Measurements from ENCODE around the gene BFSP2. TPM values are rescaled to one million over a fixed set of nuclear protein-coding genes. Genes with fewer than 3 reads are reported as not detected.

BFSP2 gene
- polyA plus RNA-seq, 1 experiment, result not detected

DNA sequence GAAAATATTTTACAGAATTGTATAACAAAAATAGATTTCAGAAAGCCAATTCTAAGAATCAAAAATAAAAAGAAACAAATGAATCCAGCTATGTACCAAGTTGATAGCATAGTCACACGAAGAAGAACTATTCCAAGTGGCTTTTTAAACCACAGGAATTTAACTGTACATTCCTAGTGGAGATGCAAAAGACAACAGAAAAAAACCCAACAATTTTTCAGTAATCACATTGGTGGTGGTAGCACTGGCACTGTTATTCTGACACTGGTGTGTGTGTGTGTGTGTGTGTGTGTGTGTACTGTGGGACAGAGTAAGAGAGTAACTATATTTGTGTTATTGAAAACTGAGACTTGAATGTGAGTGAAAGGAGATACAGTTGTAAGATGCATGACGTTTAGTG, 9.1 kb downstream of the BFSP2 start:
- Histone ChIP-seq H3K27me3 (ENCODE audit: control insufficient read depth, insufficient read depth, low read length) (no peaks in the 10 kb centered on the region), H3K4me3 (ENCODE audit: low read depth, low read length) (no peak overlapping the region), H3K27ac (ENCODE audit: low read depth, low read length) (no peak overlapping the region), H3K9me3 (ENCODE audit: control insufficient read depth, insufficient read depth, low read length) (no peaks in the 10 kb centered on the region)
- TF ChIP-seq, protein P1, sequence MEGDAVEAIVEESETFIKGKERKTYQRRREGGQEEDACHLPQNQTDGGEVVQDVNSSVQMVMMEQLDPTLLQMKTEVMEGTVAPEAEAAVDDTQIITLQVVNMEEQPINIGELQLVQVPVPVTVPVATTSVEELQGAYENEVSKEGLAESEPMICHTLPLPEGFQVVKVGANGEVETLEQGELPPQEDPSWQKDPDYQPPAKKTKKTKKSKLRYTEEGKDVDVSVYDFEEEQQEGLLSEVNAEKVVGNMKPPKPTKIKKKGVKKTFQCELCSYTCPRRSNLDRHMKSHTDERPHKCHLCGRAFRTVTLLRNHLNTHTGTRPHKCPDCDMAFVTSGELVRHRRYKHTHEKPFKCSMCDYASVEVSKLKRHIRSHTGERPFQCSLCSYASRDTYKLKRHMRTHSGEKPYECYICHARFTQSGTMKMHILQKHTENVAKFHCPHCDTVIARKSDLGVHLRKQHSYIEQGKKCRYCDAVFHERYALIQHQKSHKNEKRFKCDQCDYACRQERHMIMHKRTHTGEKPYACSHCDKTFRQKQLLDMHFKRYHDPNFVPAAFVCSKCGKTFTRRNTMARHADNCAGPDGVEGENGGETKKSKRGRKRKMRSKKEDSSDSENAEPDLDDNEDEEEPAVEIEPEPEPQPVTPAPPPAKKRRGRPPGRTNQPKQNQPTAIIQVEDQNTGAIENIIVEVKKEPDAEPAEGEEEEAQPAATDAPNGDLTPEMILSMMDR (IDR thresholded peaks at IDR 0.05; ENCODE audit: low read depth, low read length), result no peak
- DNase-seq (ENCODE audit: low read depth, low spot score), result no peak
- POLR2A ChIA-PET, result interaction anchor here (1.2 kb wide), 1 partner anchor 12 kb away, joined by 8 read pairs; no protein-coding TSS in a partner anchor
- CTCF ChIA-PET, result interaction anchor here (0.5 to 1.7 kb wide), 3 partner anchors 35 to 683 kb away, joined by 3 to 13 read pairs (median 5); no protein-coding TSS in a partner anchor

DNA sequence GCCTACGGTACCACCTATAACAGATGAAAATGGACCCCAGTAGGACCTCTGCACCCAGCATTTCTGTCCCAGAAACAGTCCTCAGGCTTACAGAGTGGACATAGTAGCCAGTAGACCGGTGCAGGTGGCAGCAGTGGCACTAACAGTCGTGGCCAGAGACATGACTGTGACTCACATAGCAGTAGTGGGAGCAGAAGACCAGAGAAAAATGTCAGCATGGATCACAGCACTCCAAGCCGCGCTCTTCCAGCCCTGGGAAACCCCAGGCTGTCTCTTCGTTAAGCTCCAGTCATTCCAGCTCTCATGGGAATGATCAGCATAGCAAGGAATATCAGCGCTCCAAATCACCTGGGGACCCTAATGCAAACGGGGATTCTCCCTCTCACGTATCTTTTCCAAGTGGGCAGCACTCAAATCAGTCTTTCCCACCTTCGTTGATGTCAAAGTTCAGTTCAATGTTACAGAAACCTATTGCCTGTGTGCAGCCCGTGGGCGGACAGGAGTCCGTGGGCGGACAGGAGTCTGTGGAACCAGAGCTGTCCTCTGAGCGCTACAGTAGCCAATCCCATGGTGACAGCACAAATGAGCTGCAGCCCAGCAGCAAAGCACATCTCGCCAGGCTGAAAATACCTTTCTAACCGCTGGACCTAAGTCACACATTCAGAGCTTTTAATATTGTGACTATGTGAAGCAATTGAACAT, 10.5 kb downstream of the BFSP2 start:
- H3K9me3 ChIP-seq (ENCODE audit: control insufficient read depth, insufficient read depth, low read length), result no peaks in the 10 kb centered on the region
- TF ChIP-seq, protein P1 (IDR thresholded peaks at IDR 0.05; ENCODE audit: low read depth, low read length), result no peak
- no peak for DNase-seq (ENCODE audit: low read depth, low spot score)
- no peak overlapping the region for H3K4me3 ChIP-seq (ENCODE audit: low read depth, low read length)
- H3K27ac ChIP-seq (ENCODE audit: low read depth, low read length), result no peak overlapping the region
- CTCF ChIA-PET, result interaction anchor here (0.8 to 4.6 kb wide), 3 partner anchors 12 to 369 kb away, joined by 3 to 38 read pairs (median 4); no protein-coding TSS in a partner anchor
- H3K27me3 ChIP-seq (ENCODE audit: control insufficient read depth, insufficient read depth, low read length), result no peaks in the 10 kb centered on the region
- POLR2A ChIA-PET, result no interaction called here

DNA sequence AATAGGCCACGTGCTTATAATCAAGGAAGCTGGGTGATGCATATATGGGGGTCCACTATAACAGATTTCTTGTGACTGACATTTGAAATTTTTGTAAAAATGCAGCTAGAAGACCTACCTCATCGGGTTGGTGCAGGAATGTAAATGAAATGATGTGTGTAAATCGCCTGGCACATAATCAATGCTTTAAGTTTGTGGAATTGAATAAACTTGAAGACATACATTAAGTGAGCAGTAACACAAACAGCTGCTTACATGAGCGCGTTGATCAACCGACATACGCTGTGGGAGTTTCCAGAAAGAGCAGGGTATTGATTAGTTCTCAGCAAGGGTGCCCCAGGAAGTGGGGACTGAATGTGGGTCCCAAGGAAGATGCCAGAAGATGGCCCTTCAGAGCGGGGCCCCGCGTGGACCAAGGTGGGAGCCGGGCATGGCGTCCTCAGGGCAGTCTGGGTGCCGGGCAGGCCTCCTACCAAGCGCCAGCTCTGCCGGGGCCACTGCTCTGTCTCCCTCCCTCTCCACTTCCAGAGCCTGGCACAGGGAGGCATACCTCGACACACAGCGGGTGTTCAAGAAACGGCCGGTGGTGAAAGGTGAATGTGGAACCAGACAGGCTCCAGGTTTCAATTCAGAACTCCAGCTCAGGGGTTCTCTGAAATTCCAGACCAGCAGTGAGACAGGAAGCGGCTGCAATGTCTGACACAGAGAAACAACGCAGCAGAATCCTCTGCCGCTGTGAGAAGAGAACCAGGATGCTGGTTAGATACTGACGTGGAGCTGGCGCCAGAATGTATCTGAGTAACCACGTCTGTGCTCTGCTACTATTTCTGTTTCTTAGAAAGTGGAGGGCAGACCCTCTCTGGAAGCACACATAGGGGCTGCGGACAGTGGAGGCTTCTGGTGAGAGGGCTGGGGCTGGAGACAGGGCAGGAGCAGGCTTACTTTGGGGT, 12.6 kb downstream of the BFSP2 start:
- no peak for DNase-seq (ENCODE audit: low read depth, low spot score)
- POLR2A ChIA-PET, result interaction anchor here (1.1 kb wide), 1 partner anchor 58 kb away, joined by 3 read pairs; no protein-coding TSS in a partner anchor
- H3K4me3 ChIP-seq (ENCODE audit: low read depth, low read length), result peak overlapping the region; percentile 59

DNA sequence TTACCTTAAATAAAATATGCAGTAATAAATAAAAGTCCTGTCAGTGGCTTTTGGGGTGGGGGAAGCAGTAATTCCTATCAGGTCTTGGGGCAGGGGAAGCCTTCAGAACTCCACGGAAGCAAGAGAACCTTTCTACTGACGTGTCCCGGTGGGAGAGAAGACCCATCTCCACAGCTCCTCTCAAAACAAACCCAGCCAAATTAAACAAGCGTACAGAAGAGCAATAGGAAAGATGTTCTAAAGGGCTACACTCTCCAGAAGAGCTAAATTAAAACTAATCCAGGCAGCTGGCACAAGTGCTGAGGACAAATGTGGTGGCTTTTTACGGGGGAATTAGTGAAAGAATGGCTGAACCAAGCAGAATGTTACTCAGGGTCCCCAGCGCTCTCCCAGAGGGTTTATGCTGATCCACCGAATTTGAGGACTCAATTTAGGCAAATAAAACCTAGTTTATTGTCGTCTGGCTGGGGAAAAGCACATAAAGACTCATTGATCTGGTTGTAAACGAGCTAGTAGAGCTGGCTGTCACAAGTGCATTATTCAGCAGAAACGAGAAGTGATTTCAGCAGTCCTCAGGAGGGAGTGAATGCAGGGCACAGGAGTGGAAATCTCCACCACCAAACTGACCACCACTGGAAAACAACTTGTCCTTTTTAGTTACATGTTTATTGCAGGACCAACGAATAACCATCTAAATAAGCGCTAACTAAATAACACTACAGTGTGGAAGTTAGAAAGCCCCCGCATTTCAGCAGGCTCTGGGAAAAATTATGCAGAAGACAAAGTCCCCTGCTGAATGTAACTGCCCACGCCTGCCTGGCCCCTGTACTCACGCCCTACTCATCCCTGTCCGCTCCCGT, 13.5 kb downstream of the BFSP2 start:
- no peaks in the 10 kb centered on the region for H3K9me3 ChIP-seq (ENCODE audit: control insufficient read depth, insufficient read depth, low read length)
- ChIA-PET CTCF (interaction anchor here (0.8 to 4.6 kb wide), 4 partner anchors 9 to 687 kb away, joined by 4 to 38 read pairs (median 8); no protein-coding TSS in a partner anchor), POLR2A (interaction anchor here (1.1 kb wide), 1 partner anchor 57 kb away, joined by 3 read pairs; no protein-coding TSS in a partner anchor)
- H3K27me3 ChIP-seq (ENCODE audit: control insufficient read depth, insufficient read depth, low read length), result no peaks in the 10 kb centered on the region
- TF ChIP-seq, protein P1 (IDR thresholded peaks at IDR 0.05; ENCODE audit: low read depth, low read length), result no peak
- peak overlapping the region; percentile 59 for H3K4me3 ChIP-seq (ENCODE audit: low read depth, low read length)
- H3K27ac ChIP-seq (ENCODE audit: low read depth, low read length), result peak overlapping the region; percentile 96
- DNase-seq (ENCODE audit: low read depth, low spot score), result no peak

More for the DNA sequence above, 12.6 kb downstream of the BFSP2 start:
- TF ChIP-seq, protein P1 (IDR thresholded peaks at IDR 0.05; ENCODE audit: low read depth, low read length), result no peak
- H3K27me3 ChIP-seq (ENCODE audit: control insufficient read depth, insufficient read depth, low read length), result no peaks in the 10 kb centered on the region
- peak overlapping the region; percentile 96 for H3K27ac ChIP-seq (ENCODE audit: low read depth, low read length)
- H3K9me3 ChIP-seq (ENCODE audit: control insufficient read depth, insufficient read depth, low read length), result no peaks in the 10 kb centered on the region
- CTCF ChIA-PET, result interaction anchor here (0.6 to 4.6 kb wide), 5 partner anchors 10 to 800 kb away, joined by 3 to 38 read pairs (median 7); no protein-coding TSS in a partner anchor

Data from AG04450 (cell line).